GM21381 (cell line): ENCODE data around the gene CCNQ.

Source experiments
- ATAC-seq: cut with Tn5 transposase; IDR thresholded peaks from one replicate; pipeline ENCODE4 v1.9.1; 2021; ENCODE audit warnings: mild to moderate bottlenecking, moderate library complexity; ENCODE audit not compliant: unreplicated experiment

CCNQ gene

GRCh38 chrX:153637121-153638040 lies 38.4 kb upstream of the CCNQ start:
- no peak for ATAC-seq

GRCh38 chrX:153636716-153637115 lies 37.8 kb upstream of the CCNQ start:
- ATAC-seq = no peak

- no peak for ATAC-seq
Measured at GRCh38 chrX:153635788-153636668, 37.1 kb upstream of the CCNQ start.

GRCh38 chrX:153635388-153635787 lies 36.4 kb upstream of the CCNQ start:
- ATAC-seq = no peak

- no peak for ATAC-seq
Measured at GRCh38 chrX:153634832-153635231, 35.9 kb upstream of the CCNQ start.

GRCh38 chrX:153634236-153634635 lies 35.3 kb upstream of the CCNQ start:
- no peak for ATAC-seq

DNA sequence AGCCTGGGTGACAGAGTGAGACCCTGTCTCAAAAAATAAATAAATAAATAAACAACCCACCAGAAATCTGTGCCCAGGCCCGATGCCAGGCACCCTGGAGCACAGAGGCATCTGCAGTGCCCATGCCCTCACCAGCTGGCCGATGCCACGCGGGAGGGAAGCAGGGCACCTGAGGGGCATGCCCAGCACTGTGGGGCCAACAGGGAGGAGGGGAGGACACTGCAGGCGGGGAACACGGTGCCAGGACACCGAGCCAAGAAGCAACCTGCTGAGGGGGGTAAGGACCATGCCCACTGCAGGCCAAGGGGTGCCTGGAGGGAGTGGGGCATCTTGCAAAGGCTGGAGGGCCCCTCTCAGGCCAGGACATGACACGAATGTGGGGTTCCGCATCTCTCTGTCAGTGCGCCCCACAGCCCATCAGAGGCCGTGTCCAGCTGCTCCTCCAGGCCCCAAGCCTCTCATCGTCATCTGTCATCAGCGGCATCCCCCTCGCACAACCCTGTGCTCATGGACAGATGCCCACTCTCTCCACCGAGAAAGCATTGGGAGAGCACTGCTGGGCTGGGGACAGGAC lies 34.8 kb upstream of the CCNQ start:
- ATAC-seq = no peak

- no peak for ATAC-seq
Measured at GRCh38 chrX:153633048-153633447, 34.1 kb upstream of the CCNQ start.

DNA sequence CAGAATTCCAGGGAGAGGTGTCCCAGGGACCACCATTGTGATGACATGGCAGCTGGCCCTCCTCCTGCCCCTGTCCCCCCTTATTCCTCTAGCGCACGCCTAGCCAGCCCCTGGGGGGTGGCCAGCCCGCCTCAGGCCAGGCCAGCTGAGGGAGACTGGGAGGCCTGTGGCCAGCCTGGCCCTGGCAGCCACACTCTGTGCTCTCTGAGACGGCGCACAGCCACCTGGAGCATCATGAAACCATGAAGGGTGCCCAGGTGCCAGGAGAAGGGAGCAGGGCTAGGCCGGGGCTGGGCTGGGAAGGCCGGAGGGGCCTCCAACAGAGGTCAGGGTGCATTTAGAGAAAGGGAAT lies 33.6 kb upstream of the CCNQ start:
- ATAC-seq = no peak

- ATAC-seq = no peak
Measured at GRCh38 chrX:153631907-153632594, 33.1 kb upstream of the CCNQ start.

DNA sequence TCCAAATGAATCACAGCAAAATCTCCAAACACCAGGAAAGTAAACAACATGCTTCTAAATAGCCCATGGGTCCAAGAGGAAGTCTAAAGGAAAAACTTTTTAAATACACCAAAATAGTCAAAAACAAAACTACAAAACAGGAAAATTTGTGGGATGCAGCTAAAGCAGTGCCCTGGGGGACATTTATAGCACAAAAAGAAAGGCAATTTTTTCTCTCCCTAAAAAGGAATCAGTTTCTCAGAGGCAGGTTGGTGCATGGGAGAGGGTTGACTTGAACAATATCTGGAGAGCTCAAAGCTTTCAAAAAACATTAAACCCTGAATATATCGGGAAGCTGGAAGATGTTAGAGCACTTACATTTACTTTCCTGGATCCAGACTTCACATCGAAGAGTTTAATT lies 32.4 kb upstream of the CCNQ start:
- ATAC-seq = no peak

GRCh38 chrX:153628665-153629064 lies 29.7 kb upstream of the CCNQ start:
- no peak for ATAC-seq

- ATAC-seq = no peak
Measured at GRCh38 chrX:153628129-153628528, 29.2 kb upstream of the CCNQ start.

DNA sequence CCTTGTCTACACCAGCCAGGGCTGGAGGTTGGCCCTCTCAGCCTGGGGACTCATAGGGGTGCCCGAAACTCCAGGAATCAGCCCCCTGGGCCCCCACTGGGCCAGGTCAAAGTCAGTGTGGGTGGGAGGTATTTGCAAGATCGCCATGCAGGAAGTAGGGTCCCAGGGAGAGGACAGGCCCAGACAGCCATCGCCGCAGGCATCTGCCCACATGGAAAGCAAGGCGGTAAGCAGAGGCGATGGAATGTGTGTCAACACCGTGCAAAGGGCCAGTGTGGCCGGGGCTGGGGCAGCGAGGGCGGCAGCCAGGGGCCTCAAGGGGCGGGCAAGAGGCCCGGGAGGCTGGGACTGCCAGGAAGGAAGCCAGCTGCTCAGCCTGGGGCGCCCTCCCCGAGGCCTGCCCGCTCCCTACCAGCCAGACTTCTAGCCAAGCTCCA lies 28.8 kb upstream of the CCNQ start:
- ATAC-seq = no peak

GRCh38 chrX:153626863-153627674 lies 28.1 kb upstream of the CCNQ start:
- no peak for ATAC-seq

GRCh38 chrX:153626025-153626633 lies 27.2 kb upstream of the CCNQ start:
- no peak for ATAC-seq

- ATAC-seq = no peak
Measured at GRCh38 chrX:153625271-153626024, 26.5 kb upstream of the CCNQ start.

DNA sequence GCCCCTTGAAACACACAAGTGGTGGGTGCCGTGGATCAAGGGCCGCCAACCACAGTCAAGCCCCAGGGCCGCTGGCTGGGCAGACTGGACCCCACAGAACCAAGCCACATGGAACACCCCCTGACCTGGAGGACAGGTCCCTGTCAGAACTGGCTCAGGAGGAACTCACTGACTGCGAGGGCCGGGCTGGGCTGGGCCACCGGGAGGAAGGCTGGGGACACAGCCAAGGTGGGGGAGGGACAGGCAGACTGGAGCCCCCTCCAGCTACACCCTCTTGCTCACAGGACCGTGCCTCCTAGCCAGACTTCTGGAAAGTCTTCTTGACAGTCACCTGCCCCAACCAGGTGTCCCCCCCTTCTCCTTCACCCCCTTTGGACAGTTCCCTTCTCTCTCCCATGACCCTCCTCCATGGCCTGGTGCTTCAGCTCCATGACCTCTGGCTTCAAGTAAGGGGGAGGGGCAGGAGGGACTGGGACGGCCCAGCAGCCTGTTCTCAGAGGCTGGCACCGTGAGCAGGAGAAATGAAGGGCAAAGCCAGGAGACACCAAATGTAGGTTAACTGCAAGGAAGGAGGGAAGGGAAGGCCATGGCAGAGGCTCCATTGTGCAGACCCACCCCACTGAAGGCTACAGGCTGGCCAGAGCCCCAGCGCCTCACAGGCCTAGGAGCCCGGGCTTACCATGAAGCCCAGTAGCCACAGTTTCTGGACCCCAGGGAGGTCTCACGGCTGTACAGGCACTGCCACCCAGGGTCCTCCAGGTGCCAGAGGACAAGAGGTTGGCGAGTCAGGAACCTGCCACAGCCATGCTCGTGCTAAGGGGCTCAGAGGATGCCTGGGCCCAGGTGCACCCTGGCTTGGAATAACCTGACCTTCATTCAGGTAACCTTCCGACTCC lies 25.5 kb upstream of the CCNQ start:
- no peak for ATAC-seq
